Activated gamma-delta T cell treated with Interleukin-2 at 50 U/mL for 16 hours (primary cell): ENCODE data around the gene IPO4.
A peak's percentile ranks its signal among the peaks of the same experiment; 100 is the strongest.

Experiments used
- DNase-seq: peaks from one replicate; pipeline ENCODE4 v3.0.0-alpha.2; 2020

Gene IPO4

DNA sequence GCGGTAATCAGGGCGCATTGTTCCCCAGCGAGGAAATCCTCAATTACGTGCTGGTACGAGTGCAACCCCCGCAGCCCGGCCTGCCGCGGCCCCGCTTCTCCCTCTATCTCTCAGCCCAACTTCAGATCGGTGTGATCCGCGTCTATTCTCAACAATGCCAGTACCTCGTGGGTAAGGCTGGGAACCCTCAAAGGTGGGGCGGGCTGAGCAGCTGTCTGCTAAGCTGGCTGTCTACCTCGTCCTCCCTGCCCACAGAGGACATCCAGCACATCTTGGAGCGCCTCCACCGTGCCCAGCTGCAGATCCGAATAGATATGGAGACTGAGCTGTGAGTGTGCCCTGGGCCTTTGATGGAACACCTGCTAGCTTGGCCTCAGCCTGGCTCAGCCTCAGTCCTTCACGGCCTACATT is 15.7 kb downstream of the IPO4 start:
- no peak for DNase-seq

DNA sequence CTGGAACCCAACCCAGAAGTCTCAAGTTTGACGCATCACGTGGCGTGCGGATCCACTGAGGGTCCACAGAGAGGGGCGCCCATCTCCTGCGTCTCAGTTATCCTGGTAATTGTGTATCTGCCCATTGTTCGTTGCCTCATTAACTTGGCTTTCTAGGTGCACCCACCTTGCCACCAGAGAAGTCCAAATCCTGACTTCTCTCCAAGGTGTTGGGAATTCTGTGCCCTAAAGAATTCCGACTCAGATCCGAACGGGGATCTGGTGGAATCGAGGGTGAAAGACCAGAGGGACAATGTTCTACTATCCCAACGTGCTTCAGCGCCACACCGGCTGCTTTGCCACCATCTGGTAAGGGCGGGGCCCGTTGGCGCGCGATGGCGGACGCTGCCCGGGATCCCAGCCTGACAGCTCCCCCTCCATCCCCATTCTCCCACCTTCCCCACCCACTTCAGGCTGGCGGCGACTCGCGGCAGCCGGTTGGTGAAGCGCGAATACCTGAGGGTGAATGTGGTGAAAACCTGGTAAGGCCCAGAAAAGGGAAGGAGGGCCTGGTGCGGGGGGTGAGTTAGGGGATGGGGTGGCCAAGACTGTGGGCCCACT is 16.3 kb downstream of the IPO4 start:
- no peak for DNase-seq

DNA sequence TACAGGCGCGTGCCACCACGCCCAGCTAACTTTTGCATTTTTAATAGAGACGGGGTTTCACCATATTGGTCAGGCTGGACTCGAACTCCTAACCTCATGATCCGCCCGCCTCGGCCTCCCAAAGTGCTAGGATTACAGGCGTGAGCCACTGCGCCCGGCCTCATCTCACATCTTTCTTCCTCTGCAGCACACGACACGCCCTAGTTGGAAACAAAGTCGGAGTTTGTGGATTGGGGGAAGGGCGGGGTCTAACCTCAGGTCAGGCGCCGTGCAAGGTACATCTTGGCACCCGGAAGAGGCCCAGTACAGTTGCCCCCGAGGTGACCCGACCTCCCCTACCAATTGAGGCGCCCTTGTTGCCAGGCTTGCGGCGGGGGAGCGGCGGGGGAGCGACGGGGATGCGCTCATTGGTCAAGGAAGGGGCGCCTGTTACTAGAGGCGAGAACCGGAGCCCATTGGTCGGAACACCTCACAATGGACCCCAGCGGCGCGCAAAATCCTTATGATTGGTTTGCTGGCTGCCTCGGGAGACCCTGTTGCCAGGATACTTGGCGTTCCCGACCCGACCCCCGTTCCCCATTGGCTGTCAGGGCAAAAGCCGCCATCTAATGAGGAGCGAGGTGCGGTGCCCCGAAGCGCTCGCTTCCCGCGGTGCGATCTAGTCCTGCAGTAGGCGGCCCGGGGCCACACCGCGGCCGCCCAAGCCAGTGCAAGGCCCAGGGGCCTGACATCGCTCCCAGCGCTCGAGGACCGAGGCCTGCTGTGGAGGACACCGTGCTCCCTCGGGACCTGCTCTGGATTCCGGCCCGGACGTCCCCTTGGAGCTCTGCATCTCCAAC is 17.0 kb downstream of the IPO4 start, which contains the start of gene REC8:
Gene REC8, plus strand, starts transcription at position 659 of the 839 bp plus-strand sequence. CDS start 473 bp downstream, outside the sequence.
- peak; percentile 83 for DNase-seq

DNA sequence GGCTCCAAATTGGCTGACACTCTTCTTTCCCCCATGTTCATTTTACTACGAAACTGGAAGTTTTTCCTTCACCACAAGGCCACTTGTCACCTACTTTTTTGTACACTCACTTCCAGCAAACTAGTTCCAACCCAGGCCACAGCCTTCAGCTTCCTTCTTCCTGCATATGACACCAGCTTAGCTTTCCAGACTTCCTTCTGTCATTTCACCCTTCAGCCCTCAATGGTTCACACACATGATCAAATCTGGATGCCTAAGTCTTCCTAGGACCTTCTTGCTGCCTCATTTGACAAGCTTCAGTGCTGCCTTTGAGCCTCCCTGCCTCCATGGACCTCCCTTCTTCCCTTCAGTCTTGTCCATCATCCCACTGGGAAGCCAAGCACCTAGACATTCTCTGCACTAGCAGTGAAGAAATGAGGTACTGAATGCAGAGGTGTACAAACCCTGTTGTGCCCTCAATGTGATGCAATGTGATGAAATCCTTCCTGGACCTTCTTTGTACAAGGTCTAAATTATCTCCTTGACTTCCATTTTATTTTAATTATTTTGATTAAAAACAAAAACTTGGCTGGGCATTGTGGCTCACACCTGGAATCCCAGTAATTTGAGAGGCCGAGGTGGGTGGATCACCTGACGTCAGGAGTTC is 21.0 kb downstream of the IPO4 start:
- DNase-seq = no peak

DNA sequence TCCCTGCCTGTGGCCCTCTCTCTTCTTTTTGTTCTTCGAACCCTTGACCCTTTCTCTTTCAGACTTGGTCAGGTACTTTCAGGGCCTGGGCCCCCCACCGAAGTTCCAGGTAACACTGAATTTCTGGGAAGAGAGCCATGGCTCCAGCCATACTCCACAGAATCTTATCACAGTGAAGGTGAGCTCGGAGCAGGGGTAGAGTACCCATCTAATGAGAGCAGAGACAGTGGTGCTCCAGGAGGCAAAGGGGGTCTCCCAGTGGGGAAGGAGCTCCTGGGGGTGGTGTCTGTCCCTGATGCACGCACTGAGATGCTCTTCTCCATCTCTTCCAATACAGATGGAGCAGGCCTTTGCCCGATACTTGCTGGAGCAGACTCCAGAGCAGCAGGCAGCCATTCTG is 22.8 kb downstream of the IPO4 start:
- no peak for DNase-seq

DNA sequence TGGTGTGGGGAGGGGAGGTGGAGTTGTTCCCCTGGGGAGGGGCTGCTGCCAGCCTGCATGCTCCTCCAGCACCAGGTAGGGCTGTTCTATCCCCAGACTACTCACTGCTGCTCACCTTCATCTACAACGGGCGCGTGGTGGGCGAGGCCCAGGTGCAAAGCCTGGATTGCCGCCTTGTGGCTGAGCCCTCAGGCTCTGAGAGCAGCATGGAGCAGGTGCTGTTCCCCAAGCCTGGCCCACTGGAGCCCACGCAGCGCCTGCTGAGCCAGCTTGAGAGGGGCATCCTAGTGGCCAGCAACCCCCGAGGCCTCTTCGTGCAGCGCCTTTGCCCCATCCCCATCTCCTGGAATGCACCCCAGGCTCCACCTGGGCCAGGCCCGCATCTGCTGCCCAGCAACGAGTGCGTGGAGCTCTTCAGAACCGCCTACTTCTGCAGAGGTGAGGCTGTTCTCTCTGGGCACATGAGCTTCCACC is 24.1 kb downstream of the IPO4 start:
- no peak for DNase-seq

DNA sequence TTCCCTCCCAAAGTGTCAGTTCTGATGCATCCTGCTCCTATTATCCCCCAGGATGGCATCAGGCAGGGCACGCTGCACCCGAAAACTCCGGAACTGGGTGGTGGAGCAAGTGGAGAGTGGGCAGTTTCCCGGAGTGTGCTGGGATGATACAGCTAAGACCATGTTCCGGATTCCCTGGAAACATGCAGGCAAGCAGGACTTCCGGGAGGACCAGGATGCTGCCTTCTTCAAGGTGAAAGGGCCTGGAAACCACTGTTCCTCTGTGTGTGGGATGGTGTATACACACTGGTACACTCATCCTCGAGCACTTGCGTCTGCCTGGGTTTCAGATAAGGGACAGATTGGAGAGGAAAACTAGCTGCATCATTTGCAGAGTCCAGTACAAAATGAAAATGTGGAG is 26.5 kb downstream of the IPO4 start:
- no peak for DNase-seq

DNA sequence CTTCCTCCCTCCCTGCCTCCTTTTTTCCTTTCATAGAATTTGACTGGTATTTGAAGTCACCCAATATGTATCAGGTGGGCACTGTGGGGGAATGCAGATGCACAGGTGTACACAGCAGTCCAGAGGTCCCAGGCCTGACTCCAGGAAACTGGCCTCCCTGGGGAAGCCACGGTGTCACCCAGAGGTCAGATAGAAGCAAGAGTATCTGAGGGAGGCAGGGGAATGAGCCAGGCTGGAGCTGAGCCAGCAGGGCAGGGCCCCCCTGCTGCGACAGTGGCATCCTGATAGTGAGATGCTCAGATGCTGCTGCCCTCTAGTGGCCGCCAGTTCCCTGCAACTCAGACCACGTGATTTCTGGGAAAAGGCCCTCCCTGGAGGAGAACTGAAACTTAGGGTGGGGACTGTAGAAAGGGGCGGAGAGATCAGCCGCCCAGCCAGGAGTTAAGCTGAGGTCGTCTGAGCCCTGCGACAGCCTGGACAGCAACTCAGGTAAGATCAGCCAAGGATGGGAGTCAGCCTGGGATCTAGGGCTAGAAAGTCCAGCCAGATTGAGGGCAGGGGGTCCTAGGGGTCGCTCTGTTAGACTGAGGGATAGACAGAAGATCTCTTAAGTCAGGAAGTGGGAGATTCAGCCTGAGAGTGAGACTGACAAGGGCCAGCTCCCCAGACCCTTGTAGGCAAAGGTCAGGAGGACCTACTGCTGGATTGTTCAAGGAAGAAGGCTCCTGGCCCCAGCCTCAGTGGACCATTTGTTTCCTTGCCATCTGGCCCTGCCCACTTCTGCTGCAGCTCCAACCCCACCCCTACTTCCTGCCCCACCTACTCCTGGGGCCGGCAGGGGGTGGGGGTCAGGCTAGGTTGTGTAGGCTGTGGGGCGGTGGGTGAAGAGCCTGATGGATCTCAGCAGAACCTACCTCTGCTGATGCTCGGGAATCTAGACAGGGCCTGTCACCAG is 27.5 kb downstream of the IPO4 start, which contains the start of gene IRF9:
Gene IRF9, plus strand, starts transcription at position 416 of the 955 bp plus-strand sequence. CDS start 880 bp downstream, outside the sequence.
- peak; percentile 97 for DNase-seq

DNA sequence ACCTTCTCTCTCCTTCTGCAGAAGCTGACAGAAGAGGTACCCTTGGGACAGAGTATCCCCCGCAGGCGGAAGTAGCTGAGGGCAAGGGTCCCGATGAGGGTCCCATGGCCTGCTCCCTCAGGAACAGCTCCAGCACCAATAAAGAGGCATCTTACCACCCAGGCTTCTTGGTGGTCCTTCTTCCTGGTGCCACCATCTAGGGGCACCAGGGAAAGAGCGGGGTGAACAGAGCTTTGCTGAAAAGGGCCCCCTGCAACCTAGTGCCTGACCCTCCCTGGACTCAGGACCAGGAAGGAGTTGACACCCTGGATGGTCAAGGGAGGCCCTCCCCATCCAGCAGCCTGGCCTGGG is 28.1 kb downstream of the IPO4 start:
- DNase-seq = no peak

DNA sequence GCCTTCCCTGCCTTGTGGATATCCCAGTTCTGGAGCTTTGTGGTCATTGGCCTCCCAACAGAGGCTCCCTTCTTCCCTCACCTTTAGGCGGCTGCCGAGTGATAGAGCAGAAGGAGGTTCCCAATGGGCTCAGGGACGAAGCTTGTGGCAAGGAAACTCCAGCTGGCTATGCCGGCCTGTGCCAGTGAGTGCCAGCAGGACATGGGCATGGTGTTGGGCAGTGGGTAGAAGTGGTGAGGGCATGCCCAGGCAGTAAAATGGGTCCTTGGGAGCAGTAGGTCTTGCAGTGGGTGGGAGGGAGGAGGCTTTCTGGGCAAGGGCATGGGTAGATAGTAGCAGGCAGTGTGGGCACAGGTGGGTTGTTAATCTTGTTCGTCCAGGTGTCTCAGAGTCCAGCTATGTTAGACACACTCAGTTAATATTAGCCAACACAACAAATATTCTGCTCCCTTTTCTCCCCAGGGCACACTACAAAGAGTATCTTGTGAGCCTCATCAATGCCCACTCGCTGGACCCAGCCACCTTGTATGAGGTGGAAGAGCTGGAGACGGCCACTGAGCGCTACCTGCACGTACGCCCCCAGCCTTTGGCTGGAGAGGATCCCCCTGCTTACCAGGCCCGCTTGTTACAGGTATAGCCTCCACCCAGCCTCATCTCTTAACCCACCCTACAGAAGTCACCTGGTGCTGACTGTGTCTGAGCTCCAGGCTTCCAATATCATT is 28.7 kb downstream of the IPO4 start:
- DNase-seq = no peak

DNA sequence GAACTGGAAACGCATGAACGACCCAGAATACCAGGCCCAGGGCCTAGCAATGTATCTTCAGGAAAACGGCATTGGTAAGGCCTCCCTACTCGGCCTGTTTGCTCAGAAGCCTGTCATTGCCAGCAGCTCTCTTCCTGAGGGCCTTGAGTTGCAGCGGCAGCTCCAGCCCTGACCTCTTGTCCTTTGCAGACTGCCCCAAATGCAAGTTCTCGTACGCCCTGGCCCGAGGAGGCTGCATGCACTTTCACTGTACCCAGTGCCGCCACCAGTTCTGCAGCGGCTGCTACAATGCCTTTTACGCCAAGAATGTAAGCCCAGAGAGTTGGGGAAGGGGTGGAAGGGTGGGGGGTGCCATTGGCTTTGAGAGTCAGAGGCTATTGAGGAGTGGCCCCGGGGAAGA is 31.3 kb downstream of the IPO4 start:
- DNase-seq = no peak

DNA sequence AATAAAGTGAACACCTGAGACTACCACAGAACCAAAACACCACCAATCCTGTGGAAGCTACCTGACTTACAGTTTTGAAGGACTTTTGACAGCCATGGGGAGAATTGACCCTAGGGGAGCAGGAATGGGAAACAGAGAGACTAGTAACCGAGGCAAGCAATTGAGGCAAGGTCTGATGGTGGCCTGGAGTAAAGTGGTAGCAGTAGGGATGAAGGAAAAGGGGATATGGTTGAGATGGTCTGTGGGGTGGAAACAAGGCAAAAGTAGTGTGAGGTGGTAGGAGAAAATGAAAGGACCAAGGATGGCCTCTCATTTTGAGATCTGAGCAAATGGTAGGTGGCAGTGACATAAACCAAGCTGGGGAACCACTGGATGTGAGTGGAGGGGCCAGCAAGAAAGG is 31.8 kb downstream of the IPO4 start:
- DNase-seq = no peak

DNA sequence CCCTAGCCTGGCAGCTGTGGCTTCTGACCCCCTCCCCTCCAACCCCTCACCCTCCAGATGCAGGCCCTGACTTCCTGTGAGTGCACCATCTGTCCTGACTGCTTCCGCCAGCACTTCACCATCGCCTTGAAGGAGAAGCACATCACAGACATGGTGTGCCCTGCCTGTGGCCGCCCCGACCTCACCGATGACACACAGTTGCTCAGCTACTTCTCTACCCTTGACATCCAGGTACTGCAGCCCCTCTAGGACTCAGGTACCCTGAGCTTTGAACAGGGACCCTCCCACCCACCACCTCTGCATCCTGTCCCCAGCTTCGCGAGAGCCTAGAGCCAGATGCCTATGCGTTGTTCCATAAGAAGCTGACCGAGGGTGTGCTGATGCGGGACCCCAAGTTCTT is 33.5 kb downstream of the IPO4 start:
- DNase-seq = no peak

DNA sequence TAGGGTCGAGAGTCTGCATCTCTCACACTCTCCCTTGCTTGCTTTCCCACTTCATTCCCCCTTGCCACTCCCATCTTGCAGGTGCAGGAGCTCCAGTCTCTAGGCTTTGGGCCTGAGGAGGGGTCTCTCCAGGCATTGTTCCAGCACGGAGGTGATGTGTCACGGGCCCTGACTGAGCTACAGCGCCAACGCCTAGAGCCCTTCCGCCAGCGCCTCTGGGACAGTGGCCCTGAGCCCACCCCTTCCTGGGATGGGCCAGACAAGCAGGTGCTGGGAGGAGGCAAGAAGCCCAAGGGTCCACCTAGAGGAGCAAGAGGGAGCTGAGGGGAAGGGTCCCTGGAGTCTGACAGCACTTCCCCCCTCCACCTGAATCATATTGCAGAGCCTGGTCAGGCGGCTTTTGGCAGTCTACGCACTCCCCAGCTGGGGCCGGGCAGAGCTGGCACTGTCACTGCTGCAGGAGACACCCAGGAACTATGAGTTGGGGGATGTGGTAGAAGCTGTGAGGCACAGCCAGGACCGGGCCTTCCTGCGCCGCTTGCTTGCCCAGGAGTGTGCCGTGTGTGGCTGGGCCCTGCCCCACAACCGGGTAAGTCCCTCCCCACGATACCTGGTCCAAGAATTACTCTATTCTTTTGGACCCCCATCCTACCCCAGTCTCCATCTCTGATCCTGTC is 37.1 kb downstream of the IPO4 start:
- DNase-seq = no peak

DNA sequence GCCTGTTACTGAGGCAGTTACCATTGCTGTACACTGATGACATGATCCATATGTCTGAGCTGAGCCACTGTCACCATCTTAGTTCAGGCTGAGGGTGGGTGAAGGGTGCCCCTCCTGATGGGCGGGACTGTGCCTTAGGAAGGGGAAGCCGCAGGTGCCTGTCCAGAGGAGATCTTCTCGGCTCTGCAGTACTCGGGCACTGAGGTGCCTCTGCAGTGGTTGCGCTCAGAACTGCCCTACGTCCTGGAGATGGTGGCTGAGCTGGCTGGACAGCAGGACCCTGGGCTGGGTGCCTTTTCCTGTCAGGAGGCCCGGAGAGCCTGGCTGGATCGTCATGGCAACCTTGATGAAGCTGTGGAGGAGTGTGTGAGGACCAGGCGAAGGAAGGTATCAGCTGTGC is 37.6 kb downstream of the IPO4 start:
- DNase-seq = no peak

DNA sequence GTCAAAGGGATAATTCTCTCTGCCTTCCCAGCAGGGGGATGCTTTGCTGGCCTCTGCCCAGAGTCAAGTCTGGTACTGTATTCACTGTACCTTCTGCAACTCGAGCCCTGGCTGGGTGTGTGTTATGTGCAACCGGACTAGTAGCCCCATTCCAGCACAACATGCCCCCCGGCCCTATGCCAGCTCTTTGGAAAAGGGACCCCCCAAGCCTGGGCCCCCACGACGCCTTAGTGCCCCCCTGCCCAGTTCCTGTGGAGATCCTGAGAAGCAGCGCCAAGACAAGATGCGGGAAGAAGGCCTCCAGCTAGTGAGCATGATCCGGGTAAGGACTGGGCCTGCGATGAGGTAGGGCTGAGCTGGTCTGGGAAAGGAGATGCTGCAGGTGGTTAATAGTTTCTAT is 38.0 kb downstream of the IPO4 start:
- DNase-seq = no peak

DNA sequence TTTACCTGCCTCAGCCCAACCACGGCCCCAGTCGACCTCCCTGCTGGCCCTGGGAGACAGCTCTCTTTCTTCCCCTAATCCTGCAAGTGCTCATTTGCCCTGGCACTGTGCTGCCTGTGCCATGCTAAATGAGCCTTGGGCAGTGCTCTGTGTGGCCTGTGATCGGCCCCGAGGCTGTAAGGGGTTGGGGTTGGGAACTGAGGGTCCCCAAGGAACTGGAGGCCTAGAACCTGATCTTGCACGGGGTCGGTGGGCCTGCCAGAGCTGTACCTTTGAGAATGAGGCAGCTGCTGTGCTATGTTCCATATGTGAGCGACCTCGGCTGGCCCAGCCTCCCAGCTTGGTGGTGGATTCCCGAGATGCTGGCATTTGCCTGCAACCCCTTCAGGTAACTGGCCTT is 38.6 kb downstream of the IPO4 start:
- no peak for DNase-seq

DNA sequence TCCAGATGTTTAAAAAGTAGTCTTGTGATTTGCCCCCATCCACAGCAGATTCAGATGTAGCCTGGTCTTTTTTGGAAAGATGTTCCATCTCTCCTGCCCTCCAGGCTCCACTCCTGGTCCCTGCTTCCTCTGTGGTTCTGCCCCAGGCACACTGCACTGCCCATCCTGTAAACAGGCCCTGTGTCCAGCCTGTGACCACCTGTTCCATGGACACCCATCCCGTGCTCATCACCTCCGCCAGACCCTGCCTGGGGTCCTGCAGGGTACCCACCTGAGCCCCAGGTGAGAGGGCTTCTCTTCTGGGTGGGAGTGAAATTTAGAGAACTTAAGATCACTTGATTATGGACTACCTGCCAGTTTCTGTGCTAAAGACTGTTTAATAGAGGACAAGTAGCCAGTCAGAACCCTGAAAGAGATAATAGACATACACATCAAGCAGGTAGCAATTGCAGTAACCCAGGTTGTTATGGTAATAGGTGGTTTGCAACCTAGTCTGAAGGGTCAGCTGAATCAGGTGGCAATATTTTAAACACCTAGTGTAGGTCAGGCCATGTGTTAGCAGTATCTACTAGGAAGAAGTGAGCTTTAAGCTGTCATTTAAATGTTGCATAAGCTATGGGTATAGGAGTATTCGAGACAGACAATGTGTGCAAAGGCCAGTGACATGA is 39.2 kb downstream of the IPO4 start:
- no peak for DNase-seq

DNA sequence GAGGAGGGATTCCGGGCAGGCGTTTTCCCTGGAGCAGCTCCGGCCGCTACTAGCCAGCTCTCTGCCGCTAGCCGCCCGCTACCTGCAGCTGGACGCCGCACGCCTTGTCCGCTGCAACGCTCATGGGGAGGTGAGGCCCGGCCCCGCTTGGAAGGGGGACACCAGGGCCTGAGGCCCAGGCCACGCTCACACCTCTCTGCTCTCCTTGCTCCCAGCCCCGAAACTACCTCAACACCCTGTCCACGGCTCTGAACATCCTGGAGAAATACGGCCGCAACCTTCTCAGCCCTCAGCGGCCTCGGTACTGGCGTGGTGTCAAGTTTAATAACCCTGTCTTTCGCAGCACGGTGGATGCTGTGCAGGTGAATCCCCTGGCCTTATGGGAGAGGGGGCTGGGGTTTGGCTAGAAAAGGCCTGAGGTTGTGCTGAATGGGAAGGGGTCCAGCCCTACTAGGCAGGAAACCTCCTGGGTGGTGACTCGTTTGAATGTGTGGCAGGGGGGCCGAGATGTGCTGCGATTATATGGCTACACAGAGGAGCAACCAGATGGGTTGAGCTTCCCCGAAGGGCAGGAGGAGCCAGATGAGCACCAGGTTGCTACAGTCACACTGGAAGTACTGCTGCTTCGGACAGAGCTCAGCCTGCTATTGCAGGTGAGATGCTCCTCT is 40.7 kb downstream of the IPO4 start:
- DNase-seq = no peak
